Amniotic epithelial cell (primary cell): ENCODE data around the gene DOCK3.
"Not testable (repeated sequence)": the region's sequence is repeated elsewhere in the genome, so short reads cannot be mapped to it uniquely, and the experiment has no call there.

Experiments used
- DNase-seq: peaks from one replicate; pipeline ENCODE4 v3.0.0-alpha.2; 2010; ENCODE audit warnings: low read depth

The DOCK3 gene

DNA sequence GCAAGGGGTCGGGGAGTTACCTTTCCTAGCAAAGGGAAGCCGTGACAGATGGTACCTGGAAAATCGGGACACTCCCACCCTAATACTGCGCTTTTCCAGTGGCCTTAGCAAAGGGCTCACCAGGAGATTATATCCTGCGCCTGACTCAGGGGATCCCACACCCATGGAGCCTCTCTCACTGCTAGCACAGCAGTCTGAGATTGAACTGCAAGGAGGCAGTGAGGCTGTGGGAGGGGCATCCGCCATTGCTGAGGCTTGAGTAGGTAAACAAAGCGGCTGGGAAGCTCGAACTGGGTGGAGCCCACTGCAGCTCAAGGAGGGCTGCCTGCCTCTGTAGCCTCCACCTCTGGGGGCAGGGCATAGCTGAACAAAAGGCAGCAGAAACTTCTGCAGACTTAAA lies 693.5 kb downstream of the DOCK3 start:
- DNase-seq: not testable (repeated sequence)

DNA sequence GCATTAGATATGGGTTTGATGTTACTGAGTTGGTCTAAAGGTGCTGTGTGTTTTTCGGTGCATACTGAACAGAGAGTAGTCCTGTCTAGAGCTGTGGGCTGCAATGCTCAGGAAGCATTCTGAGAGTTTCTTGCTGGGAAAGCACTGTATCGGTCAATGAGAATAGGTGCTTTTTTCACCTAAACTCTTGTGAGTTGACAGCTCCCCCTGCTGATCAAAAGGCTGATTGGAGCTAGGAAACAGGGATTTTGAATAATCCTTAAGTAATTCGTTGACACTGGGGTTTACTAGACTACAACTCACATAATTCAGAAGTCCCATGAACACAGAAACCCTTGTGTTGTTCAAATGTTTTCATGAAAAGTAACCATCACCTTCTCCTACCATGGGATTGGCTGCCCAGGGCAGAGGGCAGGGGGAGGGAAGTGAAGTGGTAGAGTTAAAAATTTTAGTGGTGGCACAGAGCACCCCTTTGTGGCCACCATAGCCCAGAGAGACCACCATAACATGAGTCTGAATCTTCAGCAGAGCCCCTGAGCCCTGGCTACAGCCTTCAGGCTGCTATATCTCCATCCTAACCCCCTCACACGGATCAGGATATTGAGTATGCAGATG lies 697.3 kb downstream of the DOCK3 start:
- peak; percentile 68 for DNase-seq

DNA sequence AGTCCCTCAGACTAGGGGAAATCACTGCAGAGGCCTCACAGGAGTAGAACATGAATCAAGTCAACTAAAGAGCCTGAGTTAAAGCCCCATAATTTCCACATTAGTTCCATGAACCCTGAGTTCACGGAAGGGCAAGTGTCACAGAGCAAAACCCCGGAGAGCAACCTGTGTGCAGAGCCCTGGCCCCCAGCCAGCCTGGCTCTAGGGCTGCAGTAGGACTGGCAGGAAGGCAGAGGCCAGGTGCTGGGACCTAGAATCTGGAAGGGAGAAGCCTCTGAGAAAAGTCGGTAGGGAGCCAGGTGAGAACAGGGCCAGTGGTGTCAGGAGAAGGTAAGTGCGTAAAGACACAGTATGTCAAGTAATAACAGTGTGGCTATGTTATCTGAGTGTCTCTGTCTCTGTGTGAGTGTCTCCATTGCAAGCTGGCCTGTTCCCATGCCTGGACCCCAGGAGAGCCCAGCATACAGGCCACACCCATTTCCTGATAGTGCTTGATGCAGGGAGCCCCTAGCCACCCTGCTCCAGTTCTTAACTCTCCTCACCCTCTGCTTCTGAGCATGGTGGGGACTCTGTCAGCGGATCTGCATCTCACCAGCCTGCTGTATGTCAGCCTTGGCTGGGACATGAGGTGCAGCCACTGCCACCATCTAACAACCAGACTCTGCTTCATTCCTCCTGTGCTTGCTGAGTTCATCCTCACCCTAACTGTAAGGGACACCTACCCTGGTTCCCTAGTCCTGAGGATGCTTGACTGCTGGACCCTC lies 699.1 kb downstream of the DOCK3 start:
- no peak for DNase-seq

DNA sequence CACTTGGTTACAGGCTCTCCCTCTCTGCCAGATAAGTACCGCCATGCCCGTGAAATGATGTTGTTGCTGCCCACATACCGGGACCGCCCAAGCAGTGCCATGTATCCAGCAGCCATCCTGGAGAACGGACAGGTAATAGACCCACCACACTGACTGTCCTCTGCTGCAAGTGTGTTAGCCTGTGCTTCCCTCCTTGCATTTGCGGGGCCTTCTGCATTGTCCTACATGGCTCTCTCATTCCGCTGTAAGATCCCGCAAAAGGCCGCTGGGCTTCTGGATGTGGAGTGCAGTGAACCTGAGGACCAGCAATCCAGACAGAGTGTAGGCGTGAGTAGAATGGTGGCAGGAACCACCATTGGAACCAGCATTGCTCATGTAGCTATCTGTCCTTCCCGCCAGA lies 699.7 kb downstream of the DOCK3 start:
- no peak for DNase-seq

DNA sequence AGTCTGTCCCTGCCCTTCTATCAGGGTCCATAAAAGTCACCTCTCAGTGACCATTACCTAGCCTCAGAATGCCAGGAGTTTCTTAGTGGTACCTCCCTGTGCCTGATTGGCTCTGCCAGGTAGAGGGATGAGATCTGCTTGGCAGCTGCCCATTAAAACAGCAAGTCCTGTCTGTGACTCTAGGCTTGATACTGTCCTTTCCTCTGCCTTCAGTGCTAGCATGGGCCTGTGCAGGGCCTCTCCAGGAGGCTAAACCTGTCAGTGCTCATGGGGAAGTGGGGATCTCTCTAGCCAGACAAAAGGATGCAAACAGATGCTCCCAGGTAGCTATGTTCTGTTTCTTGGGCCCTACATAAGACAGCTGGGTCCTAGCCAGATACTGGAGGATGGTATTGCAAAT lies 700.4 kb downstream of the DOCK3 start:
- DNase-seq: no peak

DNA sequence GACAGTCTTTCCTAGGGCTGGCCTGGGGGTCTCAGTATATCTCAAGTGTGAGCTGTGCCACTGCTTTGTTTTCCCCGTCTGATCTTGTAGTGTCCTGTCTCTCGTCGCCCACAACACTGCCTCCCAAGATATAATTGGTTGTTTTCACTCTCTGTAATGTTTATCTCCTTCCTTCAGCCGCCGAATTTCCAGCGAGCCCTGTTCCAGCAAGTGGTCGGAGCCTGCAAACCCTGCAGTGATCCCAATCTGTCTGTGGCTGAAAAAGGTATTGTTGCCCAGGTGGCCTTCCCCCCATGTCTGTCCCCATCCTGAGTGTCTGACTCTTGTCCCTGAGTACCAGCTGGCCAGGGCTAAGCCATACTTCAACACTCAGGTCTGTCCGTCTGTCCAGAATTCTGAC lies 700.8 kb downstream of the DOCK3 start:
- DNase-seq: no peak

DNA sequence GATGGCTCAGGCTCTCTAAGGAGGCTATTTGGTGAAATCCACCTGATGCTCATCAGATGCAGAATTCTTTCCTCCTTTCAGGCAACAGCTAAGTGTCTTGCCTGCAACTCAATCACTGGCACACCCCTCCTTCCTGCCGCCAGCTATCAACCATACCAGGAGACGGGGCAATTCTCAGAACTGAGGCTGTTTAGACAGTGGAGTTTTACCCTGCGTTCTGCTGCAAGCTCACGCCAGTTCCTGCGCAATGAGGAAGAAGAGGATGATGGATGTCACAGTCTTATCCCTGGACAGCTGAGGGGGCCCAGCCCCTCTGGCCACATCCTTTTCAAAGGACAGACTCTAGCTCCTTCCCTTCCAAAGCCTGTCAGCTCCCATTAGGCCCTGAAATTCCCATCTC lies 703.3 kb downstream of the DOCK3 start:
- DNase-seq: no peak

DNA sequence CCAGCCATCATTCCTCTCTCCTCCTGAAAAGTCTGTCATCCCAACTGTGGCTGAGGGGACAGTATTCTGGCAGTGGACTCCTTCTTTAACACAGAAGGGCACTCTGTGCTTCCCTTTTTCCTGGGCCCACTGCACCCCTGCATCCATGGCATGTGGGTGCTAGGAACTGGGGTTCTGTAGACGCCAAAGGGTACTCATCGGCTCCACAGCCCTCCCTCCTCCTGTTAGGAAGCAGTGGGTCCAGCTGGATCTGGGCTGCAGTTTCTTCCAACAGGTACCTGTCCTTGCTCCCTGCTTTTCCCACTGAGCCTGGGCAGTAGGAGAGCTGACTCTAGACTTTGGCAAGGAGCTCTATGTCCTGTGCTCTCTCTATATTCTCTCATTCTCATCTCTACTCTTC lies 704.0 kb downstream of the DOCK3 start:
- DNase-seq: no peak

DNA sequence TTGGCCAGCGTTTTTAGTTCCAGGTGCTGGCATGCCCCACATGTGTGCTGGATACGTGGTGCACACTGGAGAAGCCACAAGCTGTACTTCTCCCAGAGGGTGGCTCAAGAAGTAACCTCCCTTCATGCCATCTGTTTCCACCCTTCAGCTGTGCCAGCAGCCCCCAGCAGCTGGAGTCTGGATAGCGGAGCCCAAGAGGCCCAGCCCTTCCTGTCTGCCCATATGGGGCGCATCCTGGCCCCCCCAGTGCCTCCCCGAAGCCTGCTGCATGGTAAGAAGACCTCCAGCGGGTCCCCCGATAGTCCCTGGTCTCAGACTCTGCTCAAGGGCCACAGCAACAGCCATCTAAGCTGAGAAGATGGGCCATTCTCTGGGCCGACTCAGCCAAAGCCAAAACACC lies 704.6 kb downstream of the DOCK3 start:
- DNase-seq: no peak

DNA sequence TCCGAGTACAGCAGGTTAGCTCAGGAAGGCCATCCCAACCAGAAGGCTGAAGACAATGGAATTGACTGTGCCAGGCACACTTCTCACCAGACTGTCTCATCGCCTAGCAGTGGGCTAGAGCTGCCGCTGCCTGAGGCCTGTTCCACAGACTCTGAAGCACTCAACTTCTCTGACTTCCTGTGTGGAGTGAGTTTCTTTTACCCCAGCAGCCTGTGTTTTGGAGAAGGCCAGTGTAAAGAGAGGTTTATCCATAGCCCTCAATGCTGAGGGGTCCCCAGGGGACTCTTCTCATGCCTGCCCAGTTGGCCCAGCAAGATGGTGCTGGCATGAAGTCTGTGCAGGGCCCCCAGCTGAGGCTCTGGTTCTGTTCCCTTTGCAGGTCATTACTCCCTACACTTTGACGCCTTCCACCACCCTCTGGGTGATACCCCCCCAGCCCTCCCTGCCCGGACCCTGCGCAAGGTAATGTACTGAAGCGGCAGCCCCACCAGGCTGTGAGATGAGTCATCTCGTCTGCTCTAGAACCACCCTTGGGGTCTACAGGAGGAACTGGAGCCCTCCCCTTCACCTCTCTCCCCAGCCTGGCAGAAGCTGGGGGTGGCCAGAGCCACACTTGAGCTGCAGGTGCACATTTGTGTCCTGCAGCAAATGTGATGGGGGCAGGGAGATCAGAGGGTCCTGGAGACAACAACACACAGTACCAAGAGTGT lies 705.2 kb downstream of the DOCK3 start:
- no peak for DNase-seq

DNA sequence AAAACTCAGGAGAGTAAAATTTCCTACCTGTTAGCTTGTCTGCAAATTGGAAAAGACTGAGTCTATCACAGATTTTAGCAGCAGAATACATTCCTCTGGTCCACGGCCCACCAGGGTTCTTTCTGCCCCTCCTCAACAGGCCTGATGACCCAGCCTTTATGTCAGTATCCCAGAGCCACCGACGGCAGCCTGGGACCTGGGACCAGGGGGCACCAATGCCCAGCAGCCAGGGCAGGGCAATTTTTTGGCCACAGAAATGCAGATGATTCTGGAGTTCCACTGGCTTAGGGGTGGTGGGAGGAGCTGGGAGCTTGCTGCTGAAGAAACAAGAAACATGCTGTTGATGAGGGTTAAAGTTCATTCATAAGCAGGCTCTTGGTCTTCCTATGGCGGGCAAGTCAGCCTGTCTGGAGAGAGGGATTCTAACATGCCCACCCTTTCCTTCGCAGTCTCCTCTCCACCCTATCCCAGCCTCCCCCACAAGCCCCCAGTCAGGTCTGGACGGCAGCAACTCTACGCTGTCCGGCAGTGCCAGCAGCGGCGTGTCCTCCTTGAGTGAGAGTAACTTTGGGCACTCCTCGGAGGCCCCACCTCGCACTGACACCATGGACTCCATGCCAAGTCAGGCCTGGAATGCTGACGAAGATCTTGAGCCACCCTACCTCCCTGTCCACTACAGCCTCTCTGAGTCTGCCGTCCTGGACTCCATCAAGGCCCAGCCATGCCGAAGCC lies 706.0 kb downstream of the DOCK3 start:
- DNase-seq: no peak

DNA sequence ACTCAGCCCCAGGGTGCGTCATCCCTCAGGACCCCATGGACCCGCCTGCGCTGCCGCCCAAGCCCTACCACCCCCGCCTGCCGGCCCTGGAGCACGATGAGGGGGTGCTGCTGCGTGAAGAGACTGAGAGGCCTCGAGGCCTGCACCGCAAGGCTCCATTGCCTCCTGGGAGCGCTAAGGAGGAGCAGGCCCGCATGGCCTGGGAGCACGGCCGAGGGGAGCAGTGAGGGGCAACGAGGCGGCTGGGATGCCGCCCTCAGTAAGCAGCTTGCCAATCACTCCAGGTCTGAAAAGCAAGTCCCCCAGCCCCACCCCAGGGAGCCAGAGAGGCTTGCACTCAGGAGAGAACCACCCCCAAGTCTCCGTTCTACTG lies 706.6 kb downstream of the DOCK3 start:
- no peak for DNase-seq

DNA sequence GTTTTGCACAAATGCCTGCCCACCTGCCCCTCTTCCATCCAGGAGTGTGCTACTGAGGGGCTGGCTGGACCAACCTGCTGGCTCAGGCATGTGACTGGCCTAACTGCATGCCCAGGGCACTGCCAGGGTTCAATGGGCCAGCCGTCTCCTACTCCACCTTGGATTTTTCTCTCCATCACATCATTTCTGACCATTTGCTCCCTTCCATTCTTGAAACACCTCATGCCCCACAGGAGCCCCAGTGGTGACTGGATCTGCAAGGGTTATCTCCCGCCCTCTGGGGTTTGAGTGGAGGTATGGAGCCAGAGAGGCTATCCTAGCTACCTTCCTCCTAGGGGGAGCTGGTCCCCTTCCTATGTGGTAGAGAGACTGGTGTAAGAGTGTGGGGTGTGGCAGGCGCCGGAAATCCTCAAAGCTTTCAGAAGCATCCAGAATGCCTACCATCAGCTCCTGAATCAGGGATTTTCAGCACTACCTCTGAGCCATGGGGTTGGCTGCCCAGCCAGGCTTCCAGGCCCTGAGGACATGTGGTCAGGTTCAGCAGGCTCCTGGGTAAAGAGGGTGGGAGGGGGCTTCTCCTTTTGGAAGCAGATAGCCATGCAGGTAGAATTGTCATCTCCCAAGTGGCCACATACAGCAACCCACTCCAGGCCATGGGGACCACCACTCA lies 707.5 kb downstream of the DOCK3 start:
- DNase-seq: no peak

DNA sequence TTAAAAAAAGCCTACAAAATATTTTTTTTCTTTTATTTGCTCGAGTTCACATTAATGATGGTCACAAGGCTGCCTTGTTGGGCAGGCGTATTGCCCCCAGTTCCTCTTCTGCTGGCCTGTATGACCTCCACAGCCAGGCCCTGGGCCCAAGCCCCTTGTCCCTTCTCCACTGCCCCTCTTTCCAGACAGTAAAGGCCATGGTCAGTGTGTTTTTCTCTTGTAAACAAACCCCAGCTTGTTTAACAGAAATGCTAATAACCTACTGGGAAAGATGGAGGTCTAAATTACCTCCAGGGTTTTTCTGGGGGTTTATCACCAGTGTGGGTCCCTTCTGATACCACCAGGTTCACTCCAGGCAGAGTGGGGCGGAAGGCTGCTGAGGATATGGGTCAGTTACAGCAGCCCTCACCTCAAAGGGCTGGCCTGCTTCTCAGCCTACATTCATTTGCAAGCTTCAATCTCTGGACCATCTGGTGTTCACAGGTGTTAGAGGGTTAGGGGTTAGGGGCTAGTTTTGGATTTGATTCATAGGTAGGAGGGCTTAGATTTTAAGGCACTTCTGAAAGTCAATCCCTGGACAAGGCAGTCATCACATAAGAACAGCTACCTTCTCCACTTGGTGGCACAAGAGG lies 708.3 kb downstream of the DOCK3 start:
- DNase-seq: no peak

DNA sequence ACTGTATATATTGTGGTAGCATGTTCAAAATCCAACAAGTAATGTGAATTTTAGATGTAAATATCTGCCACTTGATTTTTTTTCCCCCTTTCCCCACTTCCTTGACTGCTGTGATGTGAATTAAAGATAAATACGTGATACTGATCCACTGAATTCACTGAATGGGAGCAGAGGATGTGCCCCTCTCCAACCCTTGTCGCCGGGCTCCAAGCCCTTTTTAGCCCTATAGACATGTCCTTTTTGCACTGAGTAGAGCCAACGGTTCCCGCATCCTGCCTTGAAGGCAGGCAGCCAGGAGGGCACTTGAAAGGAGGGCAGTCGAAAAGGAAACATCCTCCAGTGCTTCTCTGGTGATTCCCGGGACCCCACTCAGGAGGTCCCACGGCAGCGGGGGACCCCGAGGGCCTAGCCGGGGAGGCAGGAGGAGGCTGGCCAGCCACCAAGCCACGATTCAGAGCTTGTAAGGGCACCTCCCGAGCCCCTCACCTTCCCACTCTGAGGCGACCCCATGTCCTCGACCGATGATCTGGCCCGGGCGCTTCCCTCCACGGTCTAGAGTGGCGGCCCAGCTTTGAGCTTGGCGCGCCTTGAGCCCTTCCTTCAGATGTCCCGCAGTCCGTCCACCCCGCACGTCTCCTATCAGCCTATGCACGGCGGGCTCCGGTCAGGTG lies 709.5 kb downstream of the DOCK3 start:
- DNase-seq: no peak

DNA sequence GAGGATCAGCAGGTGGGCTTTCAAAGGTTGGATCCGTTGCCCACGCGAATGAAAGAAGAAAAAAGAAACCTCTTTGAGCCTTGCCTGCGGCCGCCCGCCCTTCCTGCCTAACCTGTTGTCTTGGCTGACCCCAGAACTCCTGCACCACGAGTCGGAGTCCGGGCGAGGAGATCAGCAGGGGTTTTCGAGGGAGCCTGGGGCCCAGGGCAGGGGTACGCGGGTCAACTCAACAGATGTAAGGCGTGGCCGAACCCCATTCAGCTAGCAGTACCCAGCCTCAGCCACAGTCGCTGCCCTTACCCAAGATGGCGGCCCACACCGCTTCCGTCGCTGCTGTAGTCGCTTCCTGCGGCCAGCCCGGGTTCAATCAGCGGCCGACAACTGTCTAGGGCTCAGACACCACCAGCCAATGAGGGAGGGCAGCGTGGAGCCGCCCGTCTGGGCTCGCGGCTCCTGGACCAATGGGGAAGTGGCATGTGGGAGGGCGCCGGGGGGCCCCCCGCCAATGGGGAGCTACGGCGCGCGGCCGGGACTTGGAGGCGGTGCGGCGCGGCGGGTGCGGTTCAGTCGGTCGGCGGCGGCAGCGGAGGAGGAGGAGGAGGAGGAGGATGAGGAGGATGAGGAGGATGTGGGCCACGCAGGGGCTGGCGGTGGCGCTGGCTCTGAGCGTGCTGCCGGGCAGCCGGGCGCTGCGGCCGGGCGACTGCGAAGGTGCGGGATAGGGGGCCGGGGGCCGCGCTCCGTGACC lies 710.2 kb downstream of the DOCK3 start, which contains the start of gene MANF:
Gene MANF, plus strand, starts transcription at position 566 of the 748 bp plus-strand sequence. Its CDS starts 52 bp downstream, at position 618.
- DNase-seq: peak; percentile 96

DNA sequence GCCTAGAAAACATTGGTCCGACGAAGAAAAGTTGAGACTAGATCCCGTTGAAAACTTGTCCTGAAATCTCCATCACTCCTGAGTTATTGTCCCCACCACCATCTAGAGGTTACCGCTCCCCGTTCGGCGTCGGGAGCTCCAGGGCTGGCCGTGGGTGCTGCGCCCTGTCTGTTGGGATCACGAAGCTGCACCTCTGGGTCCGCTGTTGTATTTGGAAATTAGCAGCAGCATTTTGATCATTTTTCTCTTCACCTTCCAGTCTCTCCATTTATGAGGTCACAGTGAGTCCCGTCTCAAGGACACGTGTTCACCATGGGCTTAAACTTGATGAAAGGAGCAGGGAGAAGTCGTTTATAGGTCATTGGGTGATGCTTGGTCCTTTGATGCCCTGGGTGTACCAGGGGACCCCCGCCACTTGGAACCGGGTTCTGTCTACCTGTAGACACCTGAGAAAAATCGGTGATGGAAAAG lies 710.9 kb downstream of the DOCK3 start:
- no peak for DNase-seq

DNA sequence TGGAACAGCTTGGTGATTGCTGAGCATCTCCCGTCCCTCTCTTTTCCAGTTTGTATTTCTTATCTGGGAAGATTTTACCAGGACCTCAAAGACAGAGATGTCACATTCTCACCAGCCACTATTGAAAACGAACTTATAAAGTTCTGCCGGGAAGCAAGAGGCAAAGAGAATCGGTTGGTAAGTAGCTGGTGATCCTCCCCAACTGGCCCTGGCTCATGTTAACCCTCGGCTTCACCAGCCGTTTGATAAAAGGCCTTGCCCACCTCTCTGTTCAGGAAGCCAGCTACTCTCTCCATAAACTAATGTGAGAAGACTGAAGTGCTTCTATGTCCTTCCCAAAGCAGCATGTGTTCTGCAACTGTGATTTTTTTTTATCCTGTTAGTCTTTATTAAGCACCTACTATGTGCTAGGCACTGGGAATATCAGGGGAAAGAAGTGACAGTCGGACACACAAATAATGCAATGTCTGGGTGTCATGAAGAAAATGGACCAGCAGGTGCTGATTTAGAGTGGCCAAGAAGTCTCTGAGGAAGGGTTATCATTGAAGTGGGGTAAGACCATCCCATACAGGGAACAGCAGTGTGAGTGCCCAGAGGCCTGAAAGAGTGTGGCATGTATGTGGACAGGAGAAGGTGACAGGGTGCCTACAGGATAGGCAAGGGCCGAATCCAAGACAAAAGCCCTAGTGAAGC lies 711.6 kb downstream of the DOCK3 start:
- DNase-seq: no peak

DNA sequence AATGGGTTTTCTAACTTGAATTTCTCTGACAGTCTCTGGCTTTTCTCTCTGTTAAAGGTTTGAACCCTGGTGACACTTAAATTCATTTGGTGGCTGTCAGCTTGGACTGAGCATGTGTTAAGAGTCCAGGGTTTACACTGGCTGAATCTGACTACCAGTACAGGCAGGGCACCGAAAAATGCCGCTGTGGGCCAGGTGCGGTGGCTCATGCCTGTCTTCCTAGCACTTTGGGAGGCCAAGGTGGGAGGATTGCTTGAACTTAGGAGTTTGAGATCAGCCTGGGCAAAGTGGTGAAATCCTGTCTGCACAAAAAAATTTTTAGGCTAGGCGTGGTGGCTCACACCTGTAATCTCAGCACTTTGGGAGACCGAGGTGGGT lies 712.1 kb downstream of the DOCK3 start:
- no peak for DNase-seq
